ENCODE measurements around the gene DTX3.
A peak's percentile ranks its signal among the peaks of the same experiment; 100 is the strongest.
"Not testable (repeated sequence)": the region's sequence is repeated elsewhere in the genome, so short reads cannot be mapped to it uniquely, and the experiment has no call there.

Gene DTX3

DNA sequence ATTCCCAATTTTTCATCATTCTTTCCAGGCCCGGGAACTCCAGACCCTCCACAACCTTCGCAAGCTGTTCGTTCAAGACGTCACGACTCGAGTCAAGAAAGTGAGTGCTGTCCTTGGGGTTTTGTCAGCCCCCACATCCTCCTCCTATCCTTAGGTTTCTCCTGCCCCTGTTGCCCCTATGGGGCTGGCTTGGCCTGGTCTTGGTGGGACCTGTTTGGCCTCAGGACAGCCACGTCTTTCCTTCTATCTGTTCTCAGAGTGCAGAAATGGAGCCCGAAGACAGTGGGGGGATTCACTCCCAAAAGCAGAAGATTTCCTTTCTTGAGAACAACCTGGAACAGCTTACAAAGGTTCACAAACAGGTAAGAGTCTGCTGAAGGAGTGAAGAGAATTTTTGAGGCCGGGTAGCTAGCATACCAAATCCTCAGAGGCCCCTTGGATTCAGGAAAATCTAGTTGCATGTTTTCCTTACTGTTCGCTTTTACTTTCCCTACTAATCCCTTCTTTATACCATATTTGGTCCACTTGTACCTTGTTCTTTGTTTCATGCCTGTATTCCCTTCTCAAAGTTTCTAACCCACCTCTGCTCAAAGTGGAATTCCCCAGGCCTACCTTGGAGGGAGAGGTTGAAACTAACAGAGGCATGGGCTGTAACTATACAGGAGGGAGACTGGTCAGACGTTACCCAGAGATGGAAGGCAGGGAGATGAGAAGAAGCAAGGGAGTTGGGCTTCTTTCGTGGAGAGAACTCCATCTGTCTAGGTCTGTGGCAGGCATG is 26.5 kb upstream of the DTX3 start:
- ATAC-seq (no peak), DNase-seq (ENCODE audit: low spot score in 2 of 2) (no peak)
- no peaks in the 10 kb centered on the region for H3K9me3 Mint-ChIP-seq
- H3K4me1 Mint-ChIP-seq = peaks cover 3% of the 10 kb centered on the region
- no peak overlapping the region for H3K4me3 Mint-ChIP-seq
- no peak overlapping the region for H3K27ac Mint-ChIP-seq
- H3K36me3 Mint-ChIP-seq = no peaks in the 10 kb centered on the region

GRCh38 chr12:57579011-57579410 is 25.6 kb upstream of the DTX3 start:
- H3K36me3 Mint-ChIP-seq = no peaks in the 10 kb centered on the region
- H3K27ac Mint-ChIP-seq = no peak overlapping the region
- DNase-seq (ENCODE audit: low spot score in 2 of 2) (no peak), ATAC-seq (no peak)
- peaks cover 8% of the 10 kb centered on the region for H3K4me1 Mint-ChIP-seq
- no peak overlapping the region for H3K4me3 Mint-ChIP-seq
- no peaks in the 10 kb centered on the region for H3K9me3 Mint-ChIP-seq

- Mint-ChIP-seq H3K4me1 (peaks cover 8% of the 10 kb centered on the region), H3K4me3 (no peak overlapping the region), H3K9me3 (no peaks in the 10 kb centered on the region), H3K27ac (no peak overlapping the region), H3K36me3 (no peaks in the 10 kb centered on the region)
- ATAC-seq = no peak
- no peak for DNase-seq (ENCODE audit: low spot score in 2 of 2)
Measured at GRCh38 chr12:57579677-57580465, 24.8 kb upstream of the DTX3 start.

GRCh38 chr12:57580466-57580795 is 24.2 kb upstream of the DTX3 start:
- Mint-ChIP-seq H3K4me1 (peaks cover 8% of the 10 kb centered on the region), H3K9me3 (no peaks in the 10 kb centered on the region)
- ATAC-seq = no peak

DNA sequence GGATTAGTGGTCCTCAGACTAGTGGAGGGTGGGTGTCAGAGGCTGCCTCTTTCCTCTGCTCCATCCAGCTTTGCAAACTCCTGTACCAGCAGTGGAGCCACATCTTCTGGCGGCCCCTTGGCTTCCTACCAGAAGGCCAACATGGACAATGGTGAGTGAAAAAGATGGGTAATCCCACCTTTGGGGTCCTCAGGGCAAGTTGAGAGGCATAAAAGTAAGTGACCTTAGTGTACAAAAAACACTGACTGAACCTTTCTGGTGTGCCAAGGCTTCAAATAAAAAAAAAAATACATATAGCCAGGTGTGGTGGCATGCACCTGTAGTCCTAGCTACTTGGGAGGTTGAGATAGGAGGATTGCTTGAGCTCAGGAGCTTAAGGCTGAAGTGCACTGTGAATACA is 22.8 kb upstream of the DTX3 start:
- Mint-ChIP-seq H3K9me3 (no peaks in the 10 kb centered on the region), H3K4me1 (peaks cover 8% of the 10 kb centered on the region), H3K36me3 (no peaks in the 10 kb centered on the region), H3K4me3 (no peak overlapping the region), H3K27ac (no peak overlapping the region)
- DNase-seq (ENCODE audit: low spot score in 2 of 2) = no peak
- no peak for ATAC-seq

More at GRCh38 chr12:57580466-57580795, 24.2 kb upstream of the DTX3 start:
- Mint-ChIP-seq H3K36me3 (no peaks in the 10 kb centered on the region), H3K4me3 (no peak overlapping the region), H3K27ac (peak overlapping the region; percentile 7)
- no peak for DNase-seq (ENCODE audit: low spot score in 2 of 2)

- no peaks in the 10 kb centered on the region for H3K36me3 Mint-ChIP-seq
- no peak overlapping the region for H3K27ac Mint-ChIP-seq
- DNase-seq (ENCODE audit: low spot score in 2 of 2) (no peak), ATAC-seq (no peak)
- H3K4me1 Mint-ChIP-seq = peaks cover 8% of the 10 kb centered on the region
- H3K4me3 Mint-ChIP-seq = no peak overlapping the region
- H3K9me3 Mint-ChIP-seq = no peaks in the 10 kb centered on the region
Measured at GRCh38 chr12:57582440-57582839, 22.2 kb upstream of the DTX3 start.

DNA sequence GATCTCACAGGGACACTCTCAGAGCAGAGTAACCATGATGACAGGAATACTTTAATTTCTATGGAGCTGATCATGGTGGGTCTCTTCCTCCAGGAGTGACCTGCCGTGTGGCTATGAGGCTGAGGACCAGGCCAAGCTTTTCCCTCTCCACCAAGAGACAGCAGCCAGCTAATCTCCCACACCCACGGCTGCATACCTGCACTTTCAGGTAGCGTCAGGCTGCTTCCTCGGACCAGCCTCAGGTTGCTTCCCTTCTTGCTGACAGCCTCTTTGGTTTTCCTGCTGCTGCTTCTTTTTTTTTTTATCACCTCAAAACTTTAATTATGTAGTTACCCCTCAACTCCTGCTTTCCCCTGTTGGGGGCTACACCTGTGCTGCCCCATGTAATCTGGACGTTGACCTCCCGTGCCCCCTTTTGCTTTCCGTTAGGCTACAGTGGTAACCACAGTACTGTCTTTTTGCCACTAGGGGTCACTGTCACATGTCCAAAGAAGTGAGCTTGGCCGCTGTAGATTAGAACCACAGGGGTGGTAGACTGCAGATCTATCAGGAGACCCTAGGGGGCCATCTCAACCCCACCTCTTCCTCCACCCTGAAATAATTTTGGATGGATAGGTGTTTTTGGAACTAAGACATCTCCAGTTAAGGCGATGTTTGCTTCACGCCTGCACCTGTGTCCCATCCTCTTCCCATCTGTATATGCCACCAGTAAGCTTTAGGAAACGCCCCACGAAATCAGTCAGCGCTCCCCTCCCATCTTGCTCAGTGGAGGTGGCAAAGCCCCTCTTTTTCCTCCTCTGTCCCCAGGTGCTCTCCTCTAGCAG is 21.4 kb upstream of the DTX3 start:
- Mint-ChIP-seq H3K4me3 (no peak overlapping the region), H3K4me1 (peaks cover 8% of the 10 kb centered on the region), H3K36me3 (no peaks in the 10 kb centered on the region), H3K27ac (no peak overlapping the region), H3K9me3 (no peaks in the 10 kb centered on the region)
- DNase-seq (ENCODE audit: low spot score in 2 of 2) (peak; percentile 54 to 82), ATAC-seq (peak; percentile 95)

GRCh38 chr12:57584050-57584449 is 20.6 kb upstream of the DTX3 start:
- no peak overlapping the region for H3K4me3 Mint-ChIP-seq
- H3K4me1 Mint-ChIP-seq = peaks cover 8% of the 10 kb centered on the region
- H3K36me3 Mint-ChIP-seq = no peaks in the 10 kb centered on the region
- no peaks in the 10 kb centered on the region for H3K9me3 Mint-ChIP-seq
- no peak for DNase-seq (ENCODE audit: low spot score in 2 of 2)
- no peak for ATAC-seq
- no peak overlapping the region for H3K27ac Mint-ChIP-seq

- Mint-ChIP-seq H3K27ac (no peak overlapping the region), H3K4me3 (no peak overlapping the region), H3K9me3 (no peaks in the 10 kb centered on the region), H3K36me3 (no peaks in the 10 kb centered on the region), H3K4me1 (peaks cover 8% of the 10 kb centered on the region)
- DNase-seq (ENCODE audit: low spot score in 2 of 2) = no peak
- no peak for ATAC-seq
Measured at GRCh38 chr12:57584690-57585089, 19.9 kb upstream of the DTX3 start.

- peaks cover 10% of the 10 kb centered on the region for H3K4me1 Mint-ChIP-seq
- H3K9me3 Mint-ChIP-seq = no peaks in the 10 kb centered on the region
- H3K27ac Mint-ChIP-seq = no peak overlapping the region
- H3K36me3 Mint-ChIP-seq = no peaks in the 10 kb centered on the region
- ATAC-seq (no peak), DNase-seq (ENCODE audit: low spot score in 2 of 2) (no peak)
- no peak overlapping the region for H3K4me3 Mint-ChIP-seq
Measured at GRCh38 chr12:57585156-57585555, 19.5 kb upstream of the DTX3 start.

DNA sequence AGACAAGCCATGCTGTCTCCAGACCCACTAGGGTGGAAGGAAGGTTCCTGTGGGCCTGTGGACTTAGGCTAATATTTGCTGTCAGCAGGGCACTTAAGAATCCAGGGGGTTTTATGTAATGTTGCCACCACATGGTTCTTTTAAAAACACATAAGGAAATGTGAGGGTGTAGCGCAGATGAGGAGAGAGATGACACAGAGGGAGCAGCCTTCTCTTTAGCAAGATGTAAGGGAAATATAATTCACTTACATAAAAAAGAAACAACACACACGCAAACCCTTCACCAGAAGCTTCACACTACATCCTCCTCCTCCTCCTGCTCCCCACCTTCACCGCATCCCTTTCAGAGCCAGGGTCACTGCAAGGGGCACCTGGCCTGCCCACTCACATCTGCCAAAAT is 18.5 kb upstream of the DTX3 start:
- Mint-ChIP-seq H3K9me3 (no peaks in the 10 kb centered on the region), H3K4me3 (no peak overlapping the region), H3K27ac (no peak overlapping the region), H3K4me1 (peaks cover 16% of the 10 kb centered on the region), H3K36me3 (no peaks in the 10 kb centered on the region)
- DNase-seq (ENCODE audit: low spot score in 2 of 2) (no peak), ATAC-seq (no peak)

DNA sequence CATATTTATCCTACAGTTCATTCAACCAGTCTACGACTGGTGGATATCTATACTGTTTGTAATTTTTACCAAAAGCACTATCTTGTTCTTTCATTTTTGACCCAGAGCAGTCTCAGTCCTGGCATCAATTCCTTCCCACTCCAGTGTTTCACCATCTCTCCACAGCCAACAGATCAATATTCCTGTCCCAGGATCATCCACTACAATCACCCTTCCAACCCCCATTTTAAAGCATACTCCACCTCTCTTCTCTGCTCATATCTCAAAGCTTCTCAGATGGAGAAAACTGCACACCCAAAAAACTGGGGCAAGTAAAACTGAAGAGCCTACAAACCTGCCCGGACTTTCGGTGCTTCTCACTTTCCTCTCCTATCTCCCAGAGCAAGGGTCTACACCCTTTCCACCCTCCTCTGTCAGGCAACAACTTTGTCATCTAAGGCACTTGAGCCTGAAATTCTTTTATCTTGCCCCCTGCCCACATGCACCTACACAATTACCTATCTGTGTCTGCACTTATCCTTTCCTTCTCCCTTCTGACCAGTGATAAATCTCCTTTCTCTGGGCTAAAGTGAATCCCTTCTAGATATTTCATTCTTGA is 17.7 kb upstream of the DTX3 start:
- Mint-ChIP-seq H3K27ac (no peak overlapping the region), H3K4me1 (peaks cover 23% of the 10 kb centered on the region), H3K9me3 (no peaks in the 10 kb centered on the region), H3K4me3 (no peak overlapping the region), H3K36me3 (peaks cover 6% of the 10 kb centered on the region)
- ATAC-seq = no peak
- no peak for DNase-seq (ENCODE audit: low spot score in 2 of 2)

- not testable (repeated sequence) for H3K27ac Mint-ChIP-seq
Measured at GRCh38 chr12:57588951-57589610, 15.5 kb upstream of the DTX3 start.

DNA sequence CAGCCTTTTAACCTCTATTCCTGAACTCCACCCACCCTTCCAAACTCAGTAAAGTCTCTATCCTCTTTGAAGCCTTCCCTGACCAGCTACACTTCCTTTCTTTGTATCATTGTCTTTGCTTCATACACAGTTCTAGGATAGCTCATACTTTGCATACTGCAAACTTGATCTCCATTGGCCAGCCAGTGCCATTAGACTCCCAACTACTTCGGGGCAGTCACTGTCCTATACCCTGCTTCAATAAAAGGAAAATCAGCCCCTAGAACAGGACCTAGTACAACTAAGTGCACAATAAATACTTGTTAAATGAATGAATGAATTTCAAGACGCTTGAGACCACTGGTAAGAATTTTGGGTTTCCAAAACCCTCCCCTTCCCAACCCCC is 14.2 kb upstream of the DTX3 start:
- no peak for ATAC-seq
- peaks cover 25% of the 10 kb centered on the region for H3K36me3 Mint-ChIP-seq
- H3K4me1 Mint-ChIP-seq = peaks cover 24% of the 10 kb centered on the region
- peak overlapping the region; percentile 84 for H3K4me3 Mint-ChIP-seq
- peak overlapping the region; percentile 88 for H3K27ac Mint-ChIP-seq
- DNase-seq (ENCODE audit: low spot score in 2 of 2) = no peak
- H3K9me3 Mint-ChIP-seq = no peaks in the 10 kb centered on the region

More at GRCh38 chr12:57588951-57589610, 15.5 kb upstream of the DTX3 start:
- ATAC-seq; DNase-seq (ENCODE audit: low spot score in 2 of 2); H3K9me3 Mint-ChIP-seq; H3K4me3 Mint-ChIP-seq: not testable (repeated sequence)
- H3K4me1 Mint-ChIP-seq = peaks cover 24% of the 10 kb centered on the region
- H3K36me3 Mint-ChIP-seq = peaks cover 12% of the 10 kb centered on the region

Data from stimulated activated effector memory CD8-positive, alpha-beta T cell treated with anti-CD3 and anti-CD28 coated beads, Interleukin-12 subunit alpha, Interleukin-12 subunit beta, amount 100 ng/mL, for 72 hours (primary cell).